Fibroblast of lung (primary cell): ENCODE measurements around the gene SPATA19.

Source experiments
- CTCF ChIP-seq, 2 donors: IDR thresholded peaks in 1 of 2; conservative IDR thresholded peaks in 1 of 2; 1 replicate in 1 of 2; 2 replicates in 1 of 2; pipeline ENCODE4 v1.5.1; 2011 to 2012; ENCODE audit warnings: low read length in 2 of 2, control low read depth in 1 of 2, inconsistent platforms in 1 of 2, low read depth in 1 of 2, mild to moderate bottlenecking in 1 of 2
- EZH2 ChIP-seq: IDR thresholded peaks from 2 replicates; pipeline ENCODE4 v1.5.1; 2012; ENCODE audit warnings: low read length, control low read depth, mild to moderate bottlenecking; ENCODE audit errors: missing control alignments

GRCh38 chr11:133889893-133890292 is 44.6 kb upstream of the SPATA19 start:
- no peak for TF ChIP-seq CTCF (conservative IDR thresholded peaks at IDR 0.05 in 1 of 2, IDR thresholded peaks at IDR 0.05 in 1 of 2; ENCODE audit: low read depth in 1 of 2, low read length in 2 of 2)
- TF ChIP-seq EZH2, result no peak
